Smooth muscle cell of the umbilical artery (primary cell): ENCODE data around the gene KCNK6. TPM values are rescaled to one million over a fixed set of nuclear protein-coding genes. Genes with fewer than 3 reads are reported as not detected.

ENCODE experiments used
- total RNA-seq: library from RNA; depleted of rRNA; stranded (reverse); fragments of >200 nt; gene quantifications from 2 replicates; pipeline ENCODE4 v1.2.3, GENCODE V29; 2014

KCNK6 gene
- 10.4 and 10.6 TPM in 2 replicates for total RNA-seq

DNA sequence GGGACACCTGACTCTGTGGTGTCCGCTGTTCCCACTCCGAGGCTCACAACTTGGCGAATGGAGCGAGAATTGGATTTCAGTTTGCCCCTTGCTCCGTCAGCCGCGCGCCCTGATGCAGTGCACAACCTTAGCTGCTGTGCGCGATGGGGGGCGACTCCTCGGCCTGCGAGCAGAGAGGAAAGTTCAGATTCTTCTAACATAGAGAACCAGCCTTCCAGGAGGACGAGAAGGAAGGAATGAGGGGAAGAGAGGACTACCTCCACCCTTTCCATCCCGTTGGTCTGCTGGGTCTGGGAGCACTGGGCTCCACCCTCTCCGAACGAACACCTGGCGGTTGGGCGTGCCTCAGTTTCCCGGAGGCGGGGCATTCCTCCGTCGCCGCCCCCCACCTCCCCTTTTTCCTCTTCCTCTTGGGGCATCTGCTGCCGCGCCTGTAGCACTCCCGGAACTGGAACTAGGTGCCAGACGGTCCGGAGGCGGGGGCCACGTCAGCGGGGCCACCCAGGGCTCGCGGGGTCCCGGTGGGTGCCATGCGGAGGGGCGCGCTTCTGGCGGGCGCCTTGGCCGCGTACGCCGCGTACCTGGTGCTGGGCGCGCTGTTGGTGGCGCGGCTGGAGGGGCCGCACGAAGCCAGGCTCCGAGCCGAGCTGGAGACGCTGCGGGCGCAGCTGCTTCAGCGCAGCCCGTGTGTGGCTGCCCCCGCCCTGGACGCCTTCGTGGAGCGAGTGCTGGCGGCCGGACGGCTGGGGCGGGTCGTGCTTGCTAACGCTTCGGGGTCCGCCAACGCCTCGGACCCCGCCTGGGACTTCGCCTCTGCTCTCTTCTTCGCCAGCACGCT lies at the start of gene KCNK6:
Gene KCNK6 (plus strand): TSS at position 425 of the 838 bp plus-strand sequence. CDS start 106 bp downstream, at position 531.

DNA sequence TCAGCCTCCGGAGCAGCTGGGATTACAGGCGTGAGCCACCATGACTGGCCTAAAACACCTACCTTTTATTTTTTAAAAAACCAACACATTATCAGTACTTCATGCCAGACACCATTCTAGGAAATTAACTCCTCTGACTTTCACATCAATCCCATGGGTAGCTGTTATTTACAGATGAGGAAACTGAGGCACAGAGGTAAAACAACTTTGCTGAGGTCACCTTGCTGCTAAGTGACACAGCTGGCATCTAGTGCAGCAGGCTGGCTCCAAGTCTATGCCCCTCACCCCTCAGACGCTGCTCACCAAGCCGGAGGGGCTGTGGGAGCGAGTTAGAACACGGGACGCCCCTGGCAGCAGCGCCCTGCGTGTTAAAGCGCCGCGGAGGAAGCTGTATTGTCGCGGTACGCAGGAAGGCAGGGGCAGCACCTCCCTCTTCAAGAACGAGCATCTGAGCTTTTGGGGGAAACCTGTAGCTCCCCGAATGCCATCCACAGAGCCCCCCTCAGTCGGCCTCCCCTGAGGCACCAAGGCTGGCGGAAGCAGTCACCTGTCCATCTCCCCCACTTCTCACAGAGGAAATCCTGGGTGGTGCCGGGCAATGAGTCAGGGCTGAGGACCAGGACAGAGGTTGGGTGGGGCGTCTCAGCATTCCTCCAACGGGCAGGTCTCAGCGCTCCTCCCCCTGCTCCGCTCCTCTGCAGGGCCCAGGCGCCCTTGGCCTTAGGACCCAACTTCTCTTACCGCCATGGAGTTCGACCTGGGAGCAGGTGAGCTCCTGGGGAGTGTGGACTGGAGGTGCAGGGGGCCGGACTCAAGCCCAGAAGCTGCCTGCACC lies 15.9 kb upstream of the KCNK6 start, which contains the start of gene C19orf33:
Gene C19orf33 (plus strand): TSS at position 735 of the 835 bp plus-strand sequence. CDS start 11 bp downstream, at position 746.

GRCh38 chr19:38315657-38316476 lies 3.8 kb upstream of the KCNK6 start, which contains the start of gene YIF1B:
TSS of gene YIF1B (minus strand) at chr19:38315947. CDS start at chr19:38315917, 30 bp downstream.

GRCh38 chr19:38374332-38375097 lies 54.9 kb downstream of the KCNK6 start, which contains the start of gene PSMD8:
TSS of gene PSMD8 (plus strand) at chr19:38374571. CDS start at chr19:38374602, 31 bp downstream.

Other genes starting within 250 kb of the KCNK6 start
- gene DPF1, start 95.6 kb upstream of the KCNK6 start, total RNA-seq, result 0.89 and 2.4 TPM in 2 replicates
- gene PPP1R14A, start 63.5 kb upstream of the KCNK6 start, total RNA-seq, result 1.8 and 2.5 TPM in 2 replicates
- 5.6 and 8.6 TPM in 2 replicates for gene SPINT2, start 55.3 kb upstream of the KCNK6 start, total RNA-seq
- not detected in 2 replicates for gene C19orf33, start 15.6 kb upstream of the KCNK6 start, total RNA-seq
- gene YIF1B, start 3.9 kb upstream of the KCNK6 start, total RNA-seq, result 83.0 and 92.3 TPM in 2 replicates
- 1.3 and 2.7 TPM in 2 replicates for gene CATSPERG, start 16.0 kb downstream of the KCNK6 start, total RNA-seq
- gene PSMD8, start 54.7 kb downstream of the KCNK6 start, total RNA-seq, result 303 and 319 TPM in 2 replicates
- gene GGN, start 68.2 kb downstream of the KCNK6 start, total RNA-seq, result 0.30 and 0.88 TPM in 2 replicates
- 2.1 and 7.3 TPM in 2 replicates for gene SPRED3, start 68.9 kb downstream of the KCNK6 start, total RNA-seq
- gene FAM98C, start 83.2 kb downstream of the KCNK6 start, total RNA-seq, result 7.1 and 7.8 TPM in 2 replicates
- not detected in 2 replicates for gene RASGRP4, start 106.4 kb downstream of the KCNK6 start, total RNA-seq
- gene RYR1, start 113.8 kb downstream of the KCNK6 start, total RNA-seq, result 0.09 TPM in 1 of 2 replicates, not detected in the other